ENCODE measurements around the gene TMEM259. TPM values are rescaled to one million over a fixed set of nuclear protein-coding genes. Genes with fewer than 3 reads are reported as not detected.

Gene TMEM259
- total RNA-seq, 1 experiment from 2014 or later = 155 TPM

- Histone ChIP-seq H3K27me3 (ENCODE audit: insufficient read depth, low read depth) (no peaks in the 10 kb centered on the region), H3K9me3 (ENCODE audit: insufficient read depth, low read depth) (no peaks in the 10 kb centered on the region), H3F3A (ENCODE audit: insufficient read depth, low read depth) (peaks cover 31% of the 10 kb centered on the region), H3K36me3 (ENCODE audit: low read depth) (no peaks in the 10 kb centered on the region), H3K4me2 (peak overlapping the region; percentile 95), H3K9me2 (ENCODE audit: insufficient read depth) (no peaks in the 10 kb centered on the region), H3K4me1 (replicated peaks; ENCODE audit: insufficient read depth) (peaks cover 37% of the 10 kb centered on the region), H3K27ac (no peak overlapping the region), H2AFZ (no peak overlapping the region), H3K4me3 (peak overlapping the region; percentile 86), H4K20me1 (ENCODE audit: insufficient read depth) (peaks cover 59% of the 10 kb centered on the region), H3K79me2 (ENCODE audit: low read depth) (peaks cover 68% of the 10 kb centered on the region)
- CTCF ChIA-PET = interaction anchor here (0.5 kb wide), 1 partner anchor 19 kb away, joined by 3 read pairs; no protein-coding TSS in a partner anchor
- POLR2A ChIA-PET (ENCODE audit: unreplicated experiment) = interaction anchor here (0.6 kb wide), 1 partner anchor 22 kb away, joined by 6 read pairs; no protein-coding TSS in a partner anchor
- BruUV-seq (replicated peaks) = no TSS peak
- DNase-seq = no peak
- intact Hi-C loops (cut with micrococcal nuclease; ENCODE audit: unreplicated experiment) = no loop called here
- TF ChIP-seq EZH2 (IDR thresholded peaks at IDR 0.05; ENCODE audit: low read depth) = no peak
Observed at GRCh38 chr19:1018932-1019615, 1.8 kb downstream of the TMEM259 start.

DNA sequence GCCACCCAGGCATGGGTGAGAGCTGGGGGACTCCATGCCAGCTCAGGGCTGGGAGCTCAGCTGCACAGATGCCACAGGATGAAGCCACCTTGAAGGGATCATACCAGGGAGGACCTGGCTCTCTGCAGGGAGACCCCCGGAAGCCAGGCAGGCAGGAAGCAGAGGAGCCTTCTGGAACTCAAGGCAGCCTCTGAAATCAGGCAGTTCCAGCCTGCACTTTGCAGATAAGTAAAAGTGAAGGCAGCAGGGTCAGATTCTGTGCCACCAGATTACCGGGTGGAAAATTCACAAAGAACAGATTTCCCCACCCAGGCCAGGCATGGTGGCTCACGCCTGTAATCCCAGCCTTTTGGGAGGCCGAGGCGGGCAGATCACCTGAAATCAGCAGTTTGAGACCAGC is 2.5 kb downstream of the TMEM259 start:
- DNase-seq = no peak
- Histone ChIP-seq H3K36me3 (ENCODE audit: low read depth) (no peaks in the 10 kb centered on the region), H3K9me2 (ENCODE audit: insufficient read depth) (no peaks in the 10 kb centered on the region), H3K79me2 (ENCODE audit: low read depth) (peaks cover 69% of the 10 kb centered on the region), H2AFZ (no peak overlapping the region), H3K4me2 (peak overlapping the region; percentile 95), H3K27ac (no peak overlapping the region), H3K9me3 (ENCODE audit: insufficient read depth, low read depth) (no peaks in the 10 kb centered on the region), H4K20me1 (ENCODE audit: insufficient read depth) (peaks cover 66% of the 10 kb centered on the region), H3K4me1 (replicated peaks; ENCODE audit: insufficient read depth) (peaks cover 37% of the 10 kb centered on the region), H3K4me3 (no peak overlapping the region), H3F3A (ENCODE audit: insufficient read depth, low read depth) (peaks cover 25% of the 10 kb centered on the region), H3K27me3 (ENCODE audit: insufficient read depth, low read depth) (no peaks in the 10 kb centered on the region)
- ChIA-PET CTCF (no interaction called here), POLR2A (ENCODE audit: unreplicated experiment) (interaction anchor here (0.6 kb wide), 1 partner anchor 22 kb away, joined by 6 read pairs; no protein-coding TSS in a partner anchor)
- BruUV-seq (replicated peaks) = no TSS peak
- intact Hi-C loops (cut with micrococcal nuclease; ENCODE audit: unreplicated experiment) = no loop called here
- TF ChIP-seq, protein P1, sequence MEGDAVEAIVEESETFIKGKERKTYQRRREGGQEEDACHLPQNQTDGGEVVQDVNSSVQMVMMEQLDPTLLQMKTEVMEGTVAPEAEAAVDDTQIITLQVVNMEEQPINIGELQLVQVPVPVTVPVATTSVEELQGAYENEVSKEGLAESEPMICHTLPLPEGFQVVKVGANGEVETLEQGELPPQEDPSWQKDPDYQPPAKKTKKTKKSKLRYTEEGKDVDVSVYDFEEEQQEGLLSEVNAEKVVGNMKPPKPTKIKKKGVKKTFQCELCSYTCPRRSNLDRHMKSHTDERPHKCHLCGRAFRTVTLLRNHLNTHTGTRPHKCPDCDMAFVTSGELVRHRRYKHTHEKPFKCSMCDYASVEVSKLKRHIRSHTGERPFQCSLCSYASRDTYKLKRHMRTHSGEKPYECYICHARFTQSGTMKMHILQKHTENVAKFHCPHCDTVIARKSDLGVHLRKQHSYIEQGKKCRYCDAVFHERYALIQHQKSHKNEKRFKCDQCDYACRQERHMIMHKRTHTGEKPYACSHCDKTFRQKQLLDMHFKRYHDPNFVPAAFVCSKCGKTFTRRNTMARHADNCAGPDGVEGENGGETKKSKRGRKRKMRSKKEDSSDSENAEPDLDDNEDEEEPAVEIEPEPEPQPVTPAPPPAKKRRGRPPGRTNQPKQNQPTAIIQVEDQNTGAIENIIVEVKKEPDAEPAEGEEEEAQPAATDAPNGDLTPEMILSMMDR (conservative IDR thresholded peaks at IDR 0.05) = no peak
- TF ChIP-seq EZH2 (IDR thresholded peaks at IDR 0.05; ENCODE audit: low read depth) = no peak

- BruUV-seq (replicated peaks) = no TSS peak
- Histone ChIP-seq H2AFZ (no peak overlapping the region), H3K4me2 (peak overlapping the region; percentile 95), H3K27me3 (ENCODE audit: insufficient read depth, low read depth) (no peaks in the 10 kb centered on the region), H3K9me2 (ENCODE audit: insufficient read depth) (no peaks in the 10 kb centered on the region), H3K9me3 (ENCODE audit: insufficient read depth, low read depth) (no peaks in the 10 kb centered on the region), H3K79me2 (ENCODE audit: low read depth) (peaks cover 69% of the 10 kb centered on the region), H3K36me3 (ENCODE audit: low read depth) (no peaks in the 10 kb centered on the region), H4K20me1 (ENCODE audit: insufficient read depth) (peaks cover 70% of the 10 kb centered on the region), H3K4me1 (replicated peaks; ENCODE audit: insufficient read depth) (peaks cover 37% of the 10 kb centered on the region), H3K4me3 (no peak overlapping the region; the same call in 1 of the 2 replicates), H3K27ac (0 out of 2 replicates have a peak overlapping the region, but pooled peaks have one; percentile 46), H3F3A (ENCODE audit: insufficient read depth, low read depth) (peaks cover 21% of the 10 kb centered on the region)
- intact Hi-C loops (cut with micrococcal nuclease; ENCODE audit: unreplicated experiment) = loop anchor here (2.0 kb wide), 1 partner anchor 85 kb away; the partner anchor contains the start of gene GPX4
- TF ChIP-seq, protein P1 (conservative IDR thresholded peaks at IDR 0.05) = no peak
- no peak for TF ChIP-seq EZH2 (IDR thresholded peaks at IDR 0.05; ENCODE audit: low read depth)
- POLR2A ChIA-PET (ENCODE audit: unreplicated experiment) = interaction anchor here (0.6 to 1.0 kb wide), 3 partner anchors 8 to 252 kb away, joined by 3 to 17 read pairs (median 8); partner anchors contain the start of genes CIRBP and CNN2
- DNase-seq = no peak
- CTCF ChIA-PET = no interaction called here
Observed at GRCh38 chr19:1017906-1018305, 3.0 kb downstream of the TMEM259 start.
